ENCODE data around the gene OCEL1.
"Not testable (repeated sequence)": the region's sequence is repeated elsewhere in the genome, so short reads cannot be mapped to it uniquely, and the experiment has no call there.

The OCEL1 gene, protein sequence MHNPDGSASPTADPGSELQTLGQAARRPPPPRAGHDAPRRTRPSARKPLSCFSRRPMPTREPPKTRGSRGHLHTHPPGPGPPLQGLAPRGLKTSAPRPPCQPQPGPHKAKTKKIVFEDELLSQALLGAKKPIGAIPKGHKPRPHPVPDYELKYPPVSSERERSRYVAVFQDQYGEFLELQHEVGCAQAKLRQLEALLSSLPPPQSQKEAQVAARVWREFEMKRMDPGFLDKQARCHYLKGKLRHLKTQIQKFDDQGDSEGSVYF

DNA sequence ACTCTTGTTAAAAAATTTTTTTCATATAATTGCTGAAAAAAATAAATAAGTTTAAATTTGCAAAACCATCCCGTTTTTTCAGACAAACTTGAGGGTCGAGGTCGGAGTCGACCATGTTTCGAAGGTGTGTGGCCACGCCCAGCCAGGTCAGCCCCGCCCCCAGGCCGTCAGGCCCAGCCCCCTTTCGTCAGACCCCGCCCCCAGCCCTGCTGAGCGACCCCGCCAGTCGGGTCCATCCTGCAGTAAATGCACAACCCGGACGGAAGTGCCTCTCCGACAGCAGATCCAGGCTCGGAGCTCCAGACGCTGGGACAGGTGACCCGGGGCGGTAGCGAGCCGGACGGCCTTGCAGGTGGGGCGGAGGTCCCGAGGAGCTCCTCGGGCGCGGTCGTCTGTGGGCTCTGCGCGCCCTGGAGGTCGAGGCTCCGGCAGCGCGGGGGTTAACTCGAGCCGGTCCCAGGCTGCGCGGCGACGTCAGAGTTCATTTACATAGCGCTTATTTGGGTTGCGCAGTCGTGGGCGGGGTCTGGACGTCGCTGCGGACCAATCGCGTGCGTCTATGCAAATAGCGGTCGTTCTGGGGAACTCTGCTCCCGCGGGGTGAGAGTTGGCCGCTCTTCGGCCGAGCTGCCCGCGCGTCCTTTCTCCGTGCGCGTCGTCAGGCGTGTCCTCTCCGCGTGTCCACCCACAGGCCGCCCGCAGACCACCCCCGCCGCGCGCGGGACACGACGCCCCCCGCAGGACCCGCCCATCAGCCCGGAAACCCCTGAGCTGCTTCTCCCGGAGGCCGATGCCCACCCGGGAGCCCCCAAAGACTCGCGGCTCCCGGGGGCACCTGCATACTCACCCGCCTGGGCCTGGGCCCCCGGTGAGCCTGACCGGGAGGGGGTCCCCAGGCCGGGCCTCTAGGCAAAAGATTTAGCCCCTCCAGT lies at the start of gene OCEL1:
OCEL1 (plus strand) TSS at position 225 of the 932 bp plus-strand sequence; CDS start at position 247, 22 bp downstream.
- Mint-ChIP-seq H3K4me3 (peak within 1 kb of the TSS; percentile 97), H3K4me1 (ENCODE audit: low read depth) (peaks cover 3% of the 10 kb centered on the region), H3K9me3 (no peaks in the 10 kb centered on the region), H3K27me3 (ENCODE audit: low read depth) (no peaks in the 10 kb centered on the region), H3K36me3 (ENCODE audit: low read depth) (no peaks in the 10 kb centered on the region), H3K27ac (peak within 1 kb of the TSS; percentile 100)
- peak; percentile 97 for DNase-seq (ENCODE audit: low spot score)

DNA sequence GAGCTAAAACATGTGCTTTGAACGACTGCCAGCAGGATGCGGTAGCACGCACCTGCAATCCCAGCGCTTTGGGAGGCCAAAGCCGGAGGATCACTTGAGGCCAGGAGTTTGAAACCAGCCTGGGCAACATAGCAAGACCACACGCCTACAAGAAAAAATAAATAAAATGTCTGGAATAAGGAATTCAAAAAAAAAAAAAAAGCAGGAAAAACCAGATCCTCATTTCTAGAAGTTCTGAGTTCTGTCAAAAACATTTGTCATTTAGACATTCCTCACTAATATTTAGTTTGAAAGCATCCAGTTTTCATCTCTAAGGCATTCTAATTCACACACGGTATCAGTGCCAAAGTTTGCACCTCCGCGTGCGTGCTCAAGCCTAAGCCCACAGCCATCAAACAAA lies 47.7 kb upstream of the OCEL1 start:
- no peak overlapping the region for H3K4me3 Mint-ChIP-seq
- peaks cover 42% of the 10 kb centered on the region for H3K36me3 Mint-ChIP-seq (ENCODE audit: low read depth)
- peaks cover 4% of the 10 kb centered on the region for H3K4me1 Mint-ChIP-seq (ENCODE audit: low read depth)
- no peak for DNase-seq (ENCODE audit: low spot score)
- H3K27ac Mint-ChIP-seq = no peak overlapping the region
- H3K9me3 Mint-ChIP-seq = no peaks in the 10 kb centered on the region
- no peaks in the 10 kb centered on the region for H3K27me3 Mint-ChIP-seq (ENCODE audit: low read depth)

DNA sequence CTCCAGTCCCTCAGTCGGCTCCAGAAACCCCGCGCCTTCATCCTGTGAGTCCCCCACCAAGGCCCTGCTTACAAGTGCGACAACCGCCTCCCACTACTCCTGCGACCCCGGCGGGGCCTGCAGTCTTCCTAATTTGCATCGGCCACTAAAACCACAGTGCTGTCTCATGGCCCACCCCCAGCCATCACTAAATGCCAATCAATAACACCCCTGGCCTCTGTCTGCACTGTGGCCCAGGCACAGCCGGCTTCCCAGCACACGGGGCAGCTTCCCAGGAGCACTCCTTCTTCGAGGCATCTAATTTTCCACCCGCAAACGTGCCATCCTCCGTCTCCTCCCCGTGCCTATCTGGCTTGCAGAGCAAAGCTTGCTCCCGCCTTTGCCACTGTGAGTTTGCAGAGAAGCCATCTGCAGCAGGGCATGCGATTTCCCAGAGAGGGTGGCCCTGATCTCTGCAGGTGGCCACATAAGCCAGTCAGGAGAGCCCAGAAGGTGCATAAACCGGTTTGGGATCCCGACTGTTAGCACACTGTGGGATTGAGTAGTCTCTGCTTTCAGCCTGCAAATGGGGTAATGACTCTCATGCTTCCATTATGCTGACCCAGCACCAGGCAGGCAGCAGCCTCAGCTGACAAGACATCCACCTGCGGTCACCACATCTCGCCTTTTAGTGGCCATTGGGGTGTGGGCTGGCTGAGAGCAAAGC lies 44.9 kb upstream of the OCEL1 start:
- Mint-ChIP-seq H3K9me3 (no peaks in the 10 kb centered on the region), H3K36me3 (ENCODE audit: low read depth) (peaks cover 53% of the 10 kb centered on the region), H3K27me3 (ENCODE audit: low read depth) (no peaks in the 10 kb centered on the region), H3K4me3 (no peak overlapping the region), H3K27ac (no peak overlapping the region), H3K4me1 (ENCODE audit: low read depth) (peaks cover 15% of the 10 kb centered on the region)
- no peak for DNase-seq (ENCODE audit: low spot score)

DNA sequence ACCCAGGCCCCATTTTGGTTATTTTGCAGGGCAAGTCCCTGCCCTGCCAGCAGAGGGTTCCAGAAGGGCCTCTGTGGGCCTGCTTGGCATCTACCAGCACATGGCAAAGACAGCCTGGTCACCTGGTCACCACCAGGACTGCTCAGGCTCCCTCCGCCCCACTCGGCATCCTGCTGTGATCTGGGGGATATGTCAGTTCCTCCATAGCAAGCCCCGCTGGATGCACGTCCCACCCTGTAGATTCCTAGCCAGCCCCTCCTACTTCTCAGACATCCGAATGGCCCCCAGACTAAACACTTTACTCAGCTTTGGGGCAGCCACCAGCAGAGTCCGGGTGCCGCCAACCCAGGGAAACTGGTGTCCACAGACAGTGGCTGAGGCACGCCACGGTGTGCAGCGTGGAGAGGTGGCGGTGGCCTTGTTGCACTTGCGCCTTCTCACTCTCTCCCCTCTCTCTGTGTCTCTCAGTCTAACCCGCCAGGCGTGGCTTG lies 42.7 kb upstream of the OCEL1 start:
- peak overlapping the region; percentile 91 for H3K27ac Mint-ChIP-seq
- no peak for DNase-seq (ENCODE audit: low spot score)

DNA sequence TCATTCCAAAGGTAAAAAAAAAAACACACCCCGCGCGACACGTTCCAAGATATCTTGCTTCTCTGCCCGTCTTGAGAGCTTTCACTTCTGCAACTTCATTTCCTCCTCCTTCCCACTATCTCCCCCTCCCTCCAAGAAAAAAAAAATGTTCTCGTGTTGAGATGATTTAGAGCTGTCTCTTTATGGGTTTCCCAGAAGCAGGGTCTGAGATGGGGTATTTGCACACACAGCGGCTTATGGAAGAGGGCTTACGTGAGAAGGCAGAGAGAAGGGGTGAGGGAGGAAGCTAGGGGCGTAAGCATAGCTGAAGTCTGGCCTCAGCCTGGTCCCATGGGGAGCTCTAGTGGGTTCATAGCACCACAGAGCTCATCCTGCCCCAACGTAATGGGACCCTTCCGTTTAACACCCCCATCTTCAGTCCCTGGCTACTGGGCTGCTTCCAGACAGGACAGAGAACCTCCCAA lies 42.1 kb upstream of the OCEL1 start:
- no peaks in the 10 kb centered on the region for H3K9me3 Mint-ChIP-seq
- peak overlapping the region; percentile 86 for H3K4me3 Mint-ChIP-seq
- H3K4me1 Mint-ChIP-seq (ENCODE audit: low read depth) = peaks cover 15% of the 10 kb centered on the region
- peaks cover 55% of the 10 kb centered on the region for H3K36me3 Mint-ChIP-seq (ENCODE audit: low read depth)
- peak overlapping the region; percentile 91 for H3K27ac Mint-ChIP-seq
- no peak for DNase-seq (ENCODE audit: low spot score)
- no peaks in the 10 kb centered on the region for H3K27me3 Mint-ChIP-seq (ENCODE audit: low read depth)

More for the DNA sequence above, 42.7 kb upstream of the OCEL1 start:
- Mint-ChIP-seq H3K4me1 (ENCODE audit: low read depth) (peaks cover 15% of the 10 kb centered on the region), H3K9me3 (no peaks in the 10 kb centered on the region), H3K36me3 (ENCODE audit: low read depth) (peaks cover 54% of the 10 kb centered on the region), H3K4me3 (peak overlapping the region; percentile 86), H3K27me3 (ENCODE audit: low read depth) (no peaks in the 10 kb centered on the region)

DNA sequence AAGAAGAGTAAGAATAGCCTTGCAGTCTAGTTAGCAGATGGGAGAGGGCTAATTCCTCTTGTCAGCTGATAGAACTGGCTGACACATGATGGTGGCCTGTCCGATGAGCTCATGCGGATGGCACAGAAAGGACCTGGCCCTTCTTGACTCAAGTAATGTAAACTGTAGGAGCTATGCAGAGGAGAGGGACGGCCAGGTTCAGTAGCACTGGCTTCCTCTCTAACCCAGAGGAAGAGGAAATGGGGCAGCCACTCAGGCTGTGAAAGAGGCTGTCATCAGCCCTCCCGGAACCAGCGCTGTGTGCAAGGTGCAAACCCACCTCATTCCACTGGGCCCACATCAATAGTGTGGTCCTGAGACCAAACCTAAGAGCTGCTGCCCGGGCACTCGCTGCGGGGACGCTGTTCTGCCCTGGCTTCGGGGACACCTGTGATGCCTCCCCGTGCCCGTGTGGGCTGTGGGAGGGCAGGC lies 41.6 kb upstream of the OCEL1 start:
- DNase-seq (ENCODE audit: low spot score) = no peak
- H3K36me3 Mint-ChIP-seq (ENCODE audit: low read depth) = peaks cover 56% of the 10 kb centered on the region
- peaks cover 15% of the 10 kb centered on the region for H3K4me1 Mint-ChIP-seq (ENCODE audit: low read depth)
- H3K27me3 Mint-ChIP-seq (ENCODE audit: low read depth) = no peaks in the 10 kb centered on the region
- H3K4me3 Mint-ChIP-seq = peak overlapping the region; percentile 86
- no peaks in the 10 kb centered on the region for H3K9me3 Mint-ChIP-seq
- H3K27ac Mint-ChIP-seq = peak overlapping the region; percentile 91

DNA sequence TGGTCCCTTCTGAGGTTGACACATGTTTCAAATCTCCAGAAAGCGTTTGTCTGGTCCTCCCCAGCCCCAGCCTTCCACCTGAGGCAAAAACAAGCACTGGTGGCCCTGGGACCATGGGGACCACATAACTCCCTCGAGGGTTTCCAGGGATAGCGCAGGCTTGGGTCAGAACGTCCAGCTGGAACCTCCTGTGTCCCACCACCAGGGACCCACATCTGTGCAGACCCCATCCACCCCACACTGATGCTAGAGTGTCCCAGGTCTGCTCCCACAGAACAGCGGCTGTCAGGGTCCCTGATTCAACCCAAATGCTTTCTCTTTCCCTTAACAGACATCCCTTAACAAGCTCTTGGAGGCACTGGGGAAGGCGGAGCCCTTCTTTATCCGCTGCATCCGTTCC lies 40.4 kb upstream of the OCEL1 start:
- Mint-ChIP-seq H3K36me3 (ENCODE audit: low read depth) (peaks cover 58% of the 10 kb centered on the region), H3K9me3 (no peaks in the 10 kb centered on the region), H3K4me1 (ENCODE audit: low read depth) (peaks cover 15% of the 10 kb centered on the region), H3K27me3 (ENCODE audit: low read depth) (no peaks in the 10 kb centered on the region), H3K4me3 (no peak overlapping the region), H3K27ac (no peak overlapping the region)
- DNase-seq (ENCODE audit: low spot score) = no peak

DNA sequence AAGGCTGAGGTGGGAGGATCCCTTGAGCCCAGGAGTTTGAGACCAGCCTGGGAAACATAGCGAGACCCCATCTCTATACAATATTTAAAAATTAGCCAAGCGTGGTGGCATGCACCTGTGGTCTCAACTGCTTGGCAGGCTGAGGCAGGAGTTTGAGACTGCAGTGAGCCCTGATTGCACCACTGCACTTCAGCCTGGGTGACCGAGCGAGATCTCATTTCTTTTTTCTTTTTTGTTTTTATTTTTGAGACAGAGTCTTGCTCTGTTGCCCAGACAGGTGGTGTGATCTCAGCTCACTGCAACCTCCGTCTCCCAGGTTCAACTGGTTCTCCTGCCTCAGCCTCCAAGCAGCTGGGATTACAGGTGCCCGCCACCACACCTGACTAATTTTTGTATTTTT lies 34.3 kb upstream of the OCEL1 start:
- H3K36me3 Mint-ChIP-seq (ENCODE audit: low read depth) = peaks cover 44% of the 10 kb centered on the region
- not testable (repeated sequence) for DNase-seq (ENCODE audit: low spot score); H3K27ac Mint-ChIP-seq; H3K4me1 Mint-ChIP-seq (ENCODE audit: low read depth); H3K9me3 Mint-ChIP-seq; H3K27me3 Mint-ChIP-seq (ENCODE audit: low read depth); H3K4me3 Mint-ChIP-seq

DNA sequence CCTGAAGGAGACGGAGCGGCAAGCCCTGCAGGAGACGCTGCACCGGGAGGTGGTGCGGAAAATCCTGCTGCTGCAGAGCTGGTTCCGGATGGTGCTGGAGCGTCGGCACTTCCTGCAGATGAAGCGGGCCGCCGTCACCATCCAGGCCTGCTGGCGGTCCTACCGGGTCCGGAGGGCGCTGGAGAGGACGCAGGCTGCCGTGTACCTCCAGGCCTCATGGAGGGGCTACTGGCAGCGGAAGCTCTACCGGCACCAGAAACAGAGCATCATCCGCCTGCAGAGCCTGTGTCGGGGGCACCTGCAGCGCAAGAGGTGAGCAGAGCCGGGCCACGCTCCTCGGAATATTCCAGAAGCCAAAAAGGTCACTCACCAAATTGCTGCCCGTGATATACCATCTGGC lies 33.3 kb upstream of the OCEL1 start:
- H3K36me3 Mint-ChIP-seq (ENCODE audit: low read depth) = peaks cover 46% of the 10 kb centered on the region
- no peaks in the 10 kb centered on the region for H3K27me3 Mint-ChIP-seq (ENCODE audit: low read depth)
- no peak overlapping the region for H3K27ac Mint-ChIP-seq
- no peak overlapping the region for H3K4me3 Mint-ChIP-seq
- no peaks in the 10 kb centered on the region for H3K4me1 Mint-ChIP-seq (ENCODE audit: low read depth)
- DNase-seq (ENCODE audit: low spot score) = no peak
- H3K9me3 Mint-ChIP-seq = no peaks in the 10 kb centered on the region

DNA sequence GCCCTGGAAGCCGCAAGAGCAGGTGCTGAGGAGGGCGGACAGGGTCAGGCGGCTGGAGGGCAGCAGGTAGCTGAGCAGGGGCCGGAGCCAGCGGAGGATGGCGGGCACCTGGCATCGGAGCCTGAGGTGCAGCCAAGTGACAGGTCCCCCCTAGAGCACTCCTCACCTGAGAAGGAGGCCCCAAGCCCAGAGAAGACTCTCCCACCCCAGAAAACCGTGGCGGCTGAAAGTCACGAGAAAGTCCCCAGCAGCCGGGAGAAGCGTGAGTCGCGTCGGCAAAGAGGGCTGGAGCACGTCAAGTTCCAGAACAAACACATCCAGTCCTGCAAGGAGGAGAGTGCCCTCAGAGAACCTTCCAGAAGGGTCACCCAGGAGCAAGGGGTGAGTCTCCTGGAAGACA lies 31.4 kb upstream of the OCEL1 start:
- Mint-ChIP-seq H3K4me1 (ENCODE audit: low read depth) (no peaks in the 10 kb centered on the region), H3K4me3 (no peak overlapping the region), H3K27ac (no peak overlapping the region), H3K27me3 (ENCODE audit: low read depth) (no peaks in the 10 kb centered on the region), H3K9me3 (no peaks in the 10 kb centered on the region), H3K36me3 (ENCODE audit: low read depth) (peaks cover 49% of the 10 kb centered on the region)
- no peak for DNase-seq (ENCODE audit: low spot score)

DNA sequence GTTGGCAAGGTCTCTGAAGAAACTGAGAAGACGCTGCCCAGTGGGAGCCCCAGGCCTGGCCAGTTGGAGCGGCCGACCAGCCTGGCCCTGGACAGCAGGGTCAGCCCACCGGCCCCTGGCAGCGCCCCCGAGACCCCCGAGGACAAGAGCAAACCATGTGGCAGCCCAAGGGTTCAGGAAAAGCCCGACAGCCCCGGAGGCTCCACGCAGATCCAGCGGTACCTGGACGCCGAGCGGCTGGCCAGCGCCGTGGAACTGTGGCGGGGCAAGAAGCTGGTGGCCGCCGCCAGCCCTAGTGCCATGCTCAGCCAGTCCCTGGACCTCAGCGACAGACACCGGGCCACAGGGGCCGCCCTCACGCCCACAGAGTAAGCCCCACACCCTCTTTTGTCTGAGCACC lies 30.9 kb upstream of the OCEL1 start:
- H3K4me3 Mint-ChIP-seq = no peak overlapping the region
- no peak for DNase-seq (ENCODE audit: low spot score)
- no peaks in the 10 kb centered on the region for H3K27me3 Mint-ChIP-seq (ENCODE audit: low read depth)
- H3K36me3 Mint-ChIP-seq (ENCODE audit: low read depth) = peaks cover 51% of the 10 kb centered on the region
- no peaks in the 10 kb centered on the region for H3K9me3 Mint-ChIP-seq
- no peaks in the 10 kb centered on the region for H3K4me1 Mint-ChIP-seq (ENCODE audit: low read depth)
- no peak overlapping the region for H3K27ac Mint-ChIP-seq

DNA sequence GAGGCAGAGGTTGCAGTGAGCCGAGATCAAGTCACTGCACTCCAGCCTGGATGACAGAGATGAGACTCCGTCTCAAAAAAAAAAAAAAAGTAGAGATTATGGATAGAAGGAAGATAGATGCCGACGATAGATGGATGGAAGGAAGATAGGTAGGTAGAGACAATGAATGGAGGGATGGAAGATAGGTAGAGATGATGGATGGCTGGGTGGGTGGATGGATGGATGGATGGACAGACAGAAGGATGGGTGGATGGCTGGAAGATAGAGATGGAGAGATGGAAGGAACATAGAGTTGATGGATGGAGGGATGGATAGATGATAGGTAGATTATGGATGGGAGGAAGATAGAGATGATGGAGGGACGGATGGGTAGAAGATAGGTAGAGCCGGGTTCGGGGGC lies 29.4 kb upstream of the OCEL1 start:
- Mint-ChIP-seq H3K27ac (no peak overlapping the region), H3K36me3 (ENCODE audit: low read depth) (peaks cover 57% of the 10 kb centered on the region), H3K4me3 (no peak overlapping the region), H3K4me1 (ENCODE audit: low read depth) (no peaks in the 10 kb centered on the region), H3K9me3 (no peaks in the 10 kb centered on the region), H3K27me3 (ENCODE audit: low read depth) (no peaks in the 10 kb centered on the region)
- no peak for DNase-seq (ENCODE audit: low spot score)

DNA sequence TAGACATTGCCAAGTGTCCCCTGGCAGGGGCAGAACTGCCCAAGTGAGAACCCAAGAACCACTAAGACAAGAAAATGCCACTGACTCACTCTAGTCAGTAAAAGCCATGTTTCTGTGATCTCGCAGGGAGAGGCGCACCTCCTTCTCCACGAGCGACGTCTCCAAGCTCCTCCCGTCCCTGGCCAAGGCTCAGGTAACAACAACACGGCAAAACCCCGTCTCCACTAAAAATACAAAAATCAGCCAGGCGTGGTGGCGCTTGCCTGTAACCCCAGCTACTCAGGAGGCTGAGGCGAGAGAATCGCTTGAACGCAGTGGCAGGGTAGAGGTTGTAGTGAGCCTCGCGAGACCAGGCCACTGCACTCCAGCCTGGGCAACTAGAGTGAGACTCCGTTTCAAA lies 28.4 kb upstream of the OCEL1 start:
- Mint-ChIP-seq H3K36me3 (ENCODE audit: low read depth) (peaks cover 66% of the 10 kb centered on the region), H3K4me3 (no peak overlapping the region), H3K27me3 (ENCODE audit: low read depth) (no peaks in the 10 kb centered on the region), H3K4me1 (ENCODE audit: low read depth) (no peaks in the 10 kb centered on the region), H3K9me3 (no peaks in the 10 kb centered on the region), H3K27ac (no peak overlapping the region)
- no peak for DNase-seq (ENCODE audit: low spot score)

All from T-helper 2 cell treated with Interferon-gamma antibody and Interleukin-4, amounts not matched to agents 5 μg/mL and 100 μg/mL, for 36 hours (primary cell).